H1 (cell line): ENCODE data around the gene TRPV4. TPM values are rescaled to one million over a fixed set of nuclear protein-coding genes. Genes with fewer than 3 reads are reported as not detected.
A peak's percentile ranks its signal among the peaks of the same experiment; 100 is the strongest.

Experiments
- CTCF ChIA-PET: fragments of 300-600 bp; sonication (Branson Sonifier 250); formaldehyde crosslinking; loops from one replicate; lab custom pipeline; 2021; ENCODE audit not compliant: partially characterized antibody; lab: Charles Lee
- POLR2A ChIA-PET: fragments of 300-600 bp; sonication (Branson Sonifier 250); formaldehyde crosslinking; loops from one replicate; lab custom pipeline; 2021; ENCODE audit warnings: inconsistent platforms; ENCODE audit not compliant: partially characterized antibody; lab: Charles Lee
- DNase-seq, 2 experiments: peaks; one replicate each; pipeline versions ENCODE4 v3.0.0 to v3.0.0-alpha.2; 2010 to 2022; ENCODE audit warnings: low spot score in 2 of 2, low read depth in 1 of 2, mixed read lengths in 1 of 2
- FAIRE-seq: peaks from 2 replicates; lab custom pipeline; 2011; peaks lifted over from hg19 to GRCh38; lab: Jason Lieb, UNC
- H2AFZ ChIP-seq: 2 replicates; pipeline ENCODE4 v1.8.1; 2012; ENCODE audit warnings: low read length, inconsistent platforms
- H2AK5ac ChIP-seq: 2 replicates; pipeline ENCODE4 v1.6.1; 2013; ENCODE audit warnings: low read depth, low read length
- H2BK120ac ChIP-seq: replicated peaks from 2 replicates; pipeline ENCODE3; 2013; ENCODE audit warnings: low read depth, low read length, inconsistent platforms
- H2BK12ac ChIP-seq: 2 replicates; pipeline ENCODE4 v1.6.1; 2013; ENCODE audit warnings: low read depth, low read length
- H2BK15ac ChIP-seq: 2 replicates; pipeline ENCODE4 v1.6.1; 2013; ENCODE audit warnings: low read length
- H2BK20ac ChIP-seq: 2 replicates; pipeline ENCODE4 v1.6.1; 2013; ENCODE audit warnings: low read length
- H2BK5ac ChIP-seq: 2 replicates; pipeline ENCODE4 v1.6.1; 2013; ENCODE audit warnings: low read depth, low read length
- H3K14ac ChIP-seq: 2 replicates; pipeline ENCODE4 v1.6.1; 2013; ENCODE audit warnings: inconsistent platforms; ENCODE audit not compliant: insufficient read length
- H3K18ac ChIP-seq: 2 replicates; pipeline ENCODE4 v1.6.1; 2013; ENCODE audit warnings: low read length; ENCODE audit errors: extremely low read depth
- H3K23ac ChIP-seq: 2 replicates; pipeline ENCODE4 v1.6.1; 2013; ENCODE audit warnings: inconsistent platforms; ENCODE audit not compliant: insufficient read length
- H3K23me2 ChIP-seq: 2 replicates; pipeline ENCODE4 v1.6.1; 2013; ENCODE audit warnings: low read depth, low read length
- H3K27ac ChIP-seq: 2 replicates; pipeline ENCODE4 v1.6.1; 2011; ENCODE audit warnings: low read depth, low read length, inconsistent platforms
- H3K27me3 ChIP-seq, 4 experiments: replicated peaks in 1 of 4; 1 replicate in 1 of 4; 2 replicates in 3 of 4; pipeline versions ENCODE4 v1.6.1 to v1.8.1; 2011 to 2013; ENCODE audit warnings: low read length in 3 of 4, mild to moderate bottlenecking in 3 of 4, inconsistent platforms in 2 of 4, mixed read lengths in 2 of 4, moderate library complexity in 1 of 4; ENCODE audit not compliant: control insufficient read depth in 3 of 4, insufficient read depth in 3 of 4; ENCODE audit errors: extremely low read depth in 1 of 4
- H3K36me3 ChIP-seq, 4 experiments: 2 replicates each; pipeline versions ENCODE4 v1.6.1 to v1.8.1; 2011 to 2013; ENCODE audit warnings: mild to moderate bottlenecking in 4 of 4, low read length in 3 of 4, moderate library complexity in 2 of 4, control low read depth in 1 of 4, inconsistent platforms in 1 of 4; ENCODE audit not compliant: insufficient read depth in 4 of 4, control insufficient read depth in 2 of 4
- H3K4ac ChIP-seq: replicated peaks from 2 replicates; pipeline ENCODE3; 2013; ENCODE audit warnings: low read length, low read depth, mixed read lengths, inconsistent platforms; ENCODE audit not compliant: insufficient read length
- H3K4me1 ChIP-seq, 4 experiments: replicated peaks in 1 of 4; 1 replicate in 1 of 4; 2 replicates in 3 of 4; pipeline versions ENCODE4 v1.6.1 to v1.8.1; 2011 to 2013; ENCODE audit warnings: low read length in 3 of 4, inconsistent platforms in 2 of 4, mixed read lengths in 1 of 4; ENCODE audit not compliant: insufficient read depth in 4 of 4, control insufficient read depth in 3 of 4
- H3K4me2 ChIP-seq, 2 experiments: 2 replicates each; pipeline versions ENCODE4 v1.6.1 to v1.8.1; 2011 to 2013; ENCODE audit warnings: low read depth in 2 of 2, low read length in 2 of 2, control low read depth in 1 of 2, inconsistent platforms in 1 of 2, mild to moderate bottlenecking in 1 of 2; ENCODE audit not compliant: insufficient read depth in 1 of 2
- H3K4me3 ChIP-seq, 4 experiments: fragments of 200-600, 300-600 bp in 1 of 4; sonication (generic), shearing (Covaris generic), sonication (Bioruptor Twin) in 1 of 4; 2 replicates each; pipeline versions ENCODE4 v1.5.1 to v1.8.1; 2011 to 2016; ENCODE audit warnings: low read length in 4 of 4, low read depth in 3 of 4, control low read depth in 2 of 4, inconsistent platforms in 2 of 4, mild to moderate bottlenecking in 2 of 4, mixed read lengths in 1 of 4, moderate library complexity in 1 of 4; ENCODE audit not compliant: insufficient read depth in 2 of 4; ENCODE audit errors: extremely low read depth in 1 of 4
- H3K56ac ChIP-seq: replicated peaks from 2 replicates; pipeline ENCODE3; 2013; ENCODE audit warnings: low read depth, mild to moderate bottlenecking, mixed read lengths, low read length, inconsistent platforms; ENCODE audit not compliant: insufficient read length
- H3K79me1 ChIP-seq: 2 replicates; pipeline ENCODE4 v1.6.1; 2013; ENCODE audit warnings: low read depth, low read length, control low read depth
- H3K79me2 ChIP-seq, 2 experiments: 2 replicates each; pipeline versions ENCODE4 v1.6.1 to v1.8.1; 2012 to 2013; ENCODE audit warnings: low read length in 2 of 2, mild to moderate bottlenecking in 2 of 2, inconsistent platforms in 1 of 2; ENCODE audit not compliant: insufficient read depth in 2 of 2, control insufficient read depth in 1 of 2
- H3K9ac ChIP-seq, 4 experiments: replicated peaks in 1 of 4; 1 replicate in 1 of 4; 2 replicates in 3 of 4; pipeline versions ENCODE4 v1.6.1 to v1.8.1; 2011 to 2013; ENCODE audit warnings: low read depth in 3 of 4, low read length in 3 of 4, control low read depth in 2 of 4, mild to moderate bottlenecking in 2 of 4, moderate library complexity in 2 of 4, inconsistent platforms in 1 of 4; ENCODE audit errors: extremely low read depth in 1 of 4
- H3K9me3 ChIP-seq, 2 experiments: 2 replicates each; pipeline versions ENCODE4 v1.6.1 to v1.8.1; 2012 to 2013; ENCODE audit warnings: mild to moderate bottlenecking in 2 of 2, moderate library complexity in 2 of 2, control low read depth in 1 of 2, inconsistent platforms in 1 of 2, low read depth in 1 of 2, low read length in 1 of 2, mixed read lengths in 1 of 2; ENCODE audit not compliant: insufficient read depth in 2 of 2
- H4K20me1 ChIP-seq, 2 experiments: replicated peaks in 1 of 2; 2 replicates each; pipeline versions ENCODE3 to v1.8.1; 2011 to 2013; ENCODE audit warnings: inconsistent platforms in 2 of 2, low read length in 2 of 2, mild to moderate bottlenecking in 1 of 2; ENCODE audit not compliant: insufficient read depth in 2 of 2, control insufficient read depth in 1 of 2
- H4K5ac ChIP-seq: 2 replicates; pipeline ENCODE4 v1.6.1; 2013; ENCODE audit warnings: low read length, low read depth, mixed read lengths, inconsistent platforms; ENCODE audit not compliant: insufficient read length
- H4K8ac ChIP-seq: 2 replicates; pipeline ENCODE4 v1.8.0; 2013; ENCODE audit warnings: mild to moderate bottlenecking, moderate library complexity, low read length, inconsistent platforms; ENCODE audit not compliant: insufficient read depth; ENCODE audit errors: extremely low read depth
- H4K91ac ChIP-seq: replicated peaks from 2 replicates; pipeline ENCODE3; 2013; ENCODE audit warnings: low read length, mixed read lengths, inconsistent platforms; ENCODE audit not compliant: insufficient read length
- ATF2 ChIP-seq: IDR thresholded peaks from 2 replicates; pipeline ENCODE4 v1.6.1; 2012; ENCODE audit warnings: low read length, inconsistent platforms
- CHD1 ChIP-seq: IDR thresholded peaks from 2 replicates; pipeline ENCODE4 v1.6.1; 2012; ENCODE audit warnings: low read depth, low read length, improper control_type of control experiment
- JUN ChIP-seq: IDR thresholded peaks from 2 replicates; pipeline ENCODE4 v1.6.1; 2011; ENCODE audit warnings: low read depth, mild to moderate bottlenecking, improper control_type of control experiment, low read length
- RAD21 ChIP-seq, 2 experiments: IDR thresholded peaks in 1 of 2; conservative IDR thresholded peaks in 1 of 2; 2 replicates each; pipeline ENCODE4 v1.6.1; 2011; ENCODE audit warnings: low read depth in 2 of 2, low read length in 2 of 2, improper control_type of control experiment in 1 of 2, inconsistent platforms in 1 of 2, mild to moderate bottlenecking in 1 of 2, moderate library complexity in 1 of 2
- SP4 ChIP-seq: IDR thresholded peaks from 2 replicates; pipeline ENCODE4 v1.6.1; 2012; ENCODE audit warnings: low read length, inconsistent platforms
- WGBS, 2 experiments: shearing (Covaris generic) in 1 of 2; methylation state at CpG; one replicate each; pipeline versions ENCODE4 v1.1.6 to v1.1.7; 2013 to 2015; ENCODE audit warnings: low lambda C conversion rate in 2 of 2, mixed read lengths in 2 of 2, inconsistent platforms in 1 of 2, low coverage in 1 of 2, missing lambda C conversion rate in 1 of 2; ENCODE audit not compliant: insufficient replicate concordance in 2 of 2, insufficient coverage in 1 of 2, insufficient read length in 1 of 2; ENCODE audit errors: extremely low coverage in 1 of 2, missing lambda C conversion rate in 1 of 2; 5-methylcytosine and 5-hydroxymethylcytosine counted together
- polyA plus RNA-seq, 7 experiments: library from polyadenylated mRNA; depleted of rRNA in 3 of 7; stranded (reverse) in 5 of 7; unstranded in 2 of 7; fragments of >200 nt in 5 of 7; fragments of 200-250 nt in 2 of 7; gene quantifications; 1 replicate in 5 of 7; 2 replicates in 1 of 7; 4 replicates in 1 of 7; pipeline versions ENCODE4 v1.2.1 to v1.2.3, GENCODE V29; 2011 to 2013; ENCODE audit warnings: missing spikeins in 2 of 7, mixed read lengths in 2 of 7
- total RNA-seq: library from RNA; stranded (reverse); fragmentation: NEBNext Ultra II Directional; extraction: Animal tissue kit (Norgen Biotek cat#: 25700); gene quantifications from 2 replicates; pipeline ENCODE4 v1.2.1, GENCODE V29; 2021

Gene TRPV4
- total and polyA plus RNA-seq, 2 of the 8 experiments (the other 6 are each of a cell fraction or from before 2014, with no cell fraction given), result 2.1 to 6.2 TPM

- H3K23me2 ChIP-seq, result no peaks in the 10 kb centered on the region
- no peak overlapping the region for H3K9ac ChIP-seq
- 90% methylated on average over 11 of the region's 11 CpGs; no CpG with 5 or more reads in 1 of the 2 experiments for WGBS, 2 experiments
- H3K23ac ChIP-seq, result no peak overlapping the region
- H3K4me1 ChIP-seq, result peaks cover 0 to 10% (median 5%) of the 10 kb centered on the region in 4 experiments; a peak in 5 of 7 replicates
- H4K5ac ChIP-seq, result no peak overlapping the region
- no peak overlapping the region for H2BK120ac ChIP-seq
- no peak overlapping the region for H3K4ac ChIP-seq
- no peak overlapping the region for H3K4me3 ChIP-seq
- no peaks in the 10 kb centered on the region for H3K79me2 ChIP-seq
- peak overlapping the region; percentile 61; the same call in 1 of the 2 replicates for H2BK20ac ChIP-seq
- H4K8ac ChIP-seq, result no peak overlapping the region
- H3K14ac ChIP-seq, result no peak overlapping the region
- H2BK5ac ChIP-seq, result no peak overlapping the region
- H3K9me3 ChIP-seq, result no peaks in the 10 kb centered on the region
- peak overlapping the region; percentile 31; the same call in 1 of the 2 replicates for H2BK12ac ChIP-seq
- no peaks in the 10 kb centered on the region for H3K27me3 ChIP-seq
- H4K20me1 ChIP-seq, result no peaks in the 10 kb centered on the region
- no peak overlapping the region for H2AFZ ChIP-seq
- H3K79me1 ChIP-seq, result no peaks in the 10 kb centered on the region
- H3K27ac ChIP-seq, result no peak overlapping the region
- TF ChIP-seq ATF2 (no peak), JUN (no peak), SP4 (no peak), CHD1 (no peak), RAD21 (IDR thresholded peaks at IDR 0.05 in 1 of 2, conservative IDR thresholded peaks at IDR 0.05 in 1 of 2; ENCODE audit: low read depth in 2 of 2, low read length in 2 of 2) (no peak)
- no peak overlapping the region for H3K18ac ChIP-seq
- ChIA-PET CTCF (interaction anchor here (1.1 to 10.0 kb wide), 13 partner anchors 10 to 404 kb away, joined by 3 to 120 read pairs (median 4); no protein-coding TSS in a partner anchor), POLR2A (no interaction called here)
- H3K56ac ChIP-seq, result no peak overlapping the region
- H2BK15ac ChIP-seq, result no peak overlapping the region
- no peak overlapping the region for H4K91ac ChIP-seq
- no peak overlapping the region for H3K4me2 ChIP-seq
- H2AK5ac ChIP-seq, result 0 out of 2 replicates have a peak overlapping the region, but pooled peaks have one; percentile 39
- DNase-seq (peak in 1 of 2 experiments; percentile 29), FAIRE-seq (no peak)
- H3K36me3 ChIP-seq, result no peaks in the 10 kb centered on the region
Measured at GRCh38 chr12:109757671-109758265, 75.4 kb downstream of the TRPV4 start.
